ENCODE data around the gene POGZ. TPM values are rescaled to one million over a fixed set of nuclear protein-coding genes. Genes with fewer than 3 reads are reported as not detected.
A peak's percentile ranks its signal among the peaks of the same experiment; 100 is the strongest.

POGZ gene
- total RNA-seq, 2 donors from 2014 or later = 94.9 to 105 TPM

GRCh38 chr1:151491641-151492040 is 32.3 kb upstream of the POGZ start:
- Mint-ChIP-seq H3K4me1 (peaks cover 2% of the 10 kb centered on the region), H3K27me3 (no peaks in the 10 kb centered on the region), H3K36me3 (ENCODE audit: low read depth) (peaks cover 4% of the 10 kb centered on the region), H3K4me3 (no peak overlapping the region), H3K27ac (no peak overlapping the region)
- DNase-seq (no peak), ATAC-seq (no peak)
- H3K9me3 ChIP-seq (ENCODE audit: control insufficient read depth, low read length, poor library complexity, severe bottlenecking) = no peaks in the 10 kb centered on the region

- H3K27me3 Mint-ChIP-seq = no peaks in the 10 kb centered on the region
- no peaks in the 10 kb centered on the region for H3K9me3 ChIP-seq (ENCODE audit: control insufficient read depth, low read length, poor library complexity, severe bottlenecking)
Measured at GRCh38 chr1:151486557-151486956, 27.3 kb upstream of the POGZ start.

GRCh38 chr1:151485685-151486255 is 26.5 kb upstream of the POGZ start:
- no peaks in the 10 kb centered on the region for H3K9me3 ChIP-seq (ENCODE audit: control insufficient read depth, low read length, poor library complexity, severe bottlenecking)
- Mint-ChIP-seq H3K27me3 (no peaks in the 10 kb centered on the region), H3K27ac (no peak overlapping the region), H3K36me3 (ENCODE audit: low read depth) (no peaks in the 10 kb centered on the region), H3K4me1 (peaks cover 2% of the 10 kb centered on the region), H3K4me3 (no peak overlapping the region)
- ATAC-seq = no peak
- DNase-seq = no peak

More at GRCh38 chr1:151486557-151486956, 27.3 kb upstream of the POGZ start:
- H3K27ac Mint-ChIP-seq = no peak overlapping the region
- H3K4me1 Mint-ChIP-seq = peaks cover 2% of the 10 kb centered on the region
- H3K4me3 Mint-ChIP-seq = no peak overlapping the region
- no peak for ATAC-seq
- no peak for DNase-seq
- H3K36me3 Mint-ChIP-seq (ENCODE audit: low read depth) = no peaks in the 10 kb centered on the region

GRCh38 chr1:151482017-151482416 is 22.7 kb upstream of the POGZ start:
- DNase-seq (no peak), ATAC-seq (no peak)
- Mint-ChIP-seq H3K27me3 (peaks cover 2% of the 10 kb centered on the region), H3K4me3 (no peak overlapping the region), H3K36me3 (ENCODE audit: low read depth) (peaks cover under 1% of the 10 kb centered on the region), H3K27ac (no peak overlapping the region), H3K4me1 (no peaks in the 10 kb centered on the region)
- no peaks in the 10 kb centered on the region for H3K9me3 ChIP-seq (ENCODE audit: control insufficient read depth, low read length, poor library complexity, severe bottlenecking)

- peaks cover 4% of the 10 kb centered on the region for H3K36me3 Mint-ChIP-seq (ENCODE audit: low read depth)
- peaks cover 6% of the 10 kb centered on the region for H3K27me3 Mint-ChIP-seq
- ATAC-seq (no peak), DNase-seq (no peak)
- H3K27ac Mint-ChIP-seq = no peak overlapping the region
- no peak overlapping the region for H3K4me3 Mint-ChIP-seq
- no peaks in the 10 kb centered on the region for H3K9me3 ChIP-seq (ENCODE audit: control insufficient read depth, low read length, poor library complexity, severe bottlenecking)
- peaks cover 2% of the 10 kb centered on the region for H3K4me1 Mint-ChIP-seq
Measured at GRCh38 chr1:151479462-151479861, 20.2 kb upstream of the POGZ start.

GRCh38 chr1:151478923-151479322 is 19.6 kb upstream of the POGZ start:
- H3K27me3 Mint-ChIP-seq = peaks cover 6% of the 10 kb centered on the region
- peaks cover 2% of the 10 kb centered on the region for H3K4me1 Mint-ChIP-seq
- H3K4me3 Mint-ChIP-seq = no peak overlapping the region
- no peaks in the 10 kb centered on the region for H3K9me3 ChIP-seq (ENCODE audit: control insufficient read depth, low read length, poor library complexity, severe bottlenecking)
- peaks cover 4% of the 10 kb centered on the region for H3K36me3 Mint-ChIP-seq (ENCODE audit: low read depth)
- ATAC-seq = no peak
- DNase-seq = no peak
- H3K27ac Mint-ChIP-seq = no peak overlapping the region

GRCh38 chr1:151478140-151478812 is 19.0 kb upstream of the POGZ start:
- Mint-ChIP-seq H3K27ac (no peak overlapping the region), H3K4me3 (no peak overlapping the region), H3K36me3 (ENCODE audit: low read depth) (peaks cover 4% of the 10 kb centered on the region), H3K27me3 (peaks cover 6% of the 10 kb centered on the region), H3K4me1 (peaks cover 4% of the 10 kb centered on the region)
- ATAC-seq = no peak
- H3K9me3 ChIP-seq (ENCODE audit: control insufficient read depth, low read length, poor library complexity, severe bottlenecking) = no peaks in the 10 kb centered on the region
- no peak for DNase-seq

- ATAC-seq = no peak
- Mint-ChIP-seq H3K27ac (no peak overlapping the region), H3K4me1 (peaks cover 11% of the 10 kb centered on the region), H3K4me3 (no peak overlapping the region), H3K36me3 (ENCODE audit: low read depth) (peaks cover 4% of the 10 kb centered on the region), H3K27me3 (peaks cover 6% of the 10 kb centered on the region)
- DNase-seq = no peak
- no peaks in the 10 kb centered on the region for H3K9me3 ChIP-seq (ENCODE audit: control insufficient read depth, low read length, poor library complexity, severe bottlenecking)
Measured at GRCh38 chr1:151477066-151477465, 17.8 kb upstream of the POGZ start.

- Mint-ChIP-seq H3K36me3 (ENCODE audit: low read depth) (peaks cover 4% of the 10 kb centered on the region), H3K4me3 (no peak overlapping the region), H3K27me3 (peaks cover 6% of the 10 kb centered on the region), H3K4me1 (peaks cover 11% of the 10 kb centered on the region), H3K27ac (no peak overlapping the region)
- DNase-seq = no peak
- no peaks in the 10 kb centered on the region for H3K9me3 ChIP-seq (ENCODE audit: control insufficient read depth, low read length, poor library complexity, severe bottlenecking)
- ATAC-seq = no peak
Measured at GRCh38 chr1:151476083-151476482, 16.8 kb upstream of the POGZ start.

- Mint-ChIP-seq H3K27ac (no peak overlapping the region), H3K27me3 (peaks cover 6% of the 10 kb centered on the region), H3K36me3 (ENCODE audit: low read depth) (peaks cover 4% of the 10 kb centered on the region), H3K4me3 (no peak overlapping the region), H3K4me1 (peaks cover 11% of the 10 kb centered on the region)
- DNase-seq (no peak), ATAC-seq (no peak)
- no peaks in the 10 kb centered on the region for H3K9me3 ChIP-seq (ENCODE audit: control insufficient read depth, low read length, poor library complexity, severe bottlenecking)
Measured at GRCh38 chr1:151475175-151475574, 15.9 kb upstream of the POGZ start.

- H3K4me3 Mint-ChIP-seq = no peak overlapping the region
- H3K27me3 Mint-ChIP-seq = peaks cover 6% of the 10 kb centered on the region
Measured at GRCh38 chr1:151474745-151475144, 15.5 kb upstream of the POGZ start.

GRCh38 chr1:151472856-151473731 is 13.8 kb upstream of the POGZ start:
- H3K27ac Mint-ChIP-seq = peak overlapping the region; percentile 85

More at GRCh38 chr1:151474745-151475144, 15.5 kb upstream of the POGZ start:
- no peak for DNase-seq
- H3K9me3 ChIP-seq (ENCODE audit: control insufficient read depth, low read length, poor library complexity, severe bottlenecking) = no peaks in the 10 kb centered on the region
- peaks cover 11% of the 10 kb centered on the region for H3K4me1 Mint-ChIP-seq
- ATAC-seq = no peak
- peak overlapping the region; percentile 85 for H3K27ac Mint-ChIP-seq
- H3K36me3 Mint-ChIP-seq (ENCODE audit: low read depth) = peaks cover 4% of the 10 kb centered on the region

GRCh38 chr1:151465026-151465425 is 5.7 kb upstream of the POGZ start:
- H3K27me3 Mint-ChIP-seq = peaks cover 38% of the 10 kb centered on the region
- ATAC-seq = no peak
- H3K36me3 Mint-ChIP-seq (ENCODE audit: low read depth) = peaks cover 7% of the 10 kb centered on the region
- H3K4me1 Mint-ChIP-seq = no peaks in the 10 kb centered on the region
- no peak overlapping the region for H3K4me3 Mint-ChIP-seq
- no peak overlapping the region for H3K27ac Mint-ChIP-seq
- DNase-seq = no peak
- H3K9me3 ChIP-seq (ENCODE audit: control insufficient read depth, low read length, poor library complexity, severe bottlenecking) = no peaks in the 10 kb centered on the region

More at GRCh38 chr1:151472856-151473731, 13.8 kb upstream of the POGZ start:
- DNase-seq (peak in 1 of 3 donors; percentile 11), ATAC-seq (peak; percentile 82)
- no peaks in the 10 kb centered on the region for H3K9me3 ChIP-seq (ENCODE audit: control insufficient read depth, low read length, poor library complexity, severe bottlenecking)
- peaks cover 4% of the 10 kb centered on the region for H3K36me3 Mint-ChIP-seq (ENCODE audit: low read depth)
- H3K4me3 Mint-ChIP-seq = peak overlapping the region; percentile 77
- peaks cover 13% of the 10 kb centered on the region for H3K27me3 Mint-ChIP-seq
- H3K4me1 Mint-ChIP-seq = peaks cover 11% of the 10 kb centered on the region
